ENCODE results near the gene SIX5.
"Not testable (repeated sequence)": the region's sequence is repeated elsewhere in the genome, so short reads cannot be mapped to it uniquely, and the experiment has no call there.

SIX5 gene

DNA sequence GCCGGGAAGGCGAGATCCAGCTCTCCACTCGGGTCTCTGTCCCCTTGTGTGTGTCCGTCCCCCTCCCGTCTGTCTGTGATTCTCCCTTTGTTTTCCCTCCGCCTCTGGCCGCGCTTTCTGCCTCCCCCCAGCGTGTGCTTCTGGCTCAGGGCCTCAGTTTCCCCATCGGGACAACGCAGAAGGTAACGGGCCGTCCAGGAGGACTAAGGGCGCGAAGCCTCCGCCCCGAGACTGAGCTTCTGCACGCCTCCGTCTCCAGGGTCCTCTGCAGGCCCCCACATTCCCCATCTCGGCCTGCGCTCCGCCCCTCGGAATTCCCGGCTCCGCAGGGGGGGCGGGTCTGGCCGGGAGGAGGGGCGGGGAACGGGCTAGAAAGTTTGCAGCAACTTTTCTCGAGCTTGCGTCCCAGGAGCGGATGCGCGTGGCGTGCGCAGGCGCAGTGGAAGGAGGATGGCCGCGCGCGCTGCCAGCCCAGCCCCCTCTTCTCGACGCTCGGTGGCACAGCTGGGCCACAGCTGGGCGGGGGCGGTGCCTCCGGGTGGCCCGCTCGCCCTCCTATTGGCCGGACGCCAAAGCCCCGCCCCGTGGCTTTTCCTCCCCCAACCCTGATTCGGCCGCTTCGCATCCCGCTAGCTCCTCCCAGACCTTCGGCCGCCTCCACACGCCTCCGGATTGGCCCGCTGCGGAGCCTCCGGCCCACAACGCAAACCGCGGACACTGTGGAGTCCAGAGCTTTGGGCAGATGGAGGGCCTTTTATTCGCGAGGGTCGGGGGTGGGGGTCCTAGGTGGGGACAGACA lies at the start of gene SIX5:
SIX5 (minus strand) TSS at position 269 of the 799 bp plus-strand sequence. CDS start 408 bp downstream, outside the sequence.
- DNase-seq (ENCODE audit: low spot score), result peak; percentile 100

DNA sequence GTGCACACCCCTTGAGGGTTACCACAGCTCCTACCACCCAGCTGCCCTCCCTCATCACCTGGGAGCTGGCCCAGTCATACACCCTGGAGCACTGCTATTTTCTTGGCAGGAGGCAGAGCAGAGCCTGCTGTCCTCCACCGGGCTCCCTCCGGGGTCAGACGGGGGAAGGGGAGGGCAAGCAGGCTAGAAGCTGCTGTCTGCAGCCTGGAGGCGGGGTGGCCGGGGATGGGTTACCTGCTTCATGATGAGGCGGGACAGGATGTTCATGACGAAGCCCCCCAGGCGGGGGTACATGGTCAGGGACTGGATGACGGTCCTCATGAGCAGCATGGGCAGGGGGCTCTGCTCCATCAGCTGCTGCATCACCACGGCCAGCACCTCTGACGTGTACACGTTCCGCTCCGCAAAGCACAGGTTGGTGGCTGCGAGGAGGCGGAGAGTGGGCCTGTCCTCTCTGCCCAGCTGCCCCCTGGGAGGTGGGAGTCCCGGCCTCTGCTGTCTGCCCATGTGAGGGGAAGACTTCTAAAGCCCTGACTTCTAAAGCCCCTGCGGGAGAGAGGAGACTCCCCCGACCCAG lies 48.8 kb upstream of the SIX5 start:
- DNase-seq (ENCODE audit: low spot score), result no peak

DNA sequence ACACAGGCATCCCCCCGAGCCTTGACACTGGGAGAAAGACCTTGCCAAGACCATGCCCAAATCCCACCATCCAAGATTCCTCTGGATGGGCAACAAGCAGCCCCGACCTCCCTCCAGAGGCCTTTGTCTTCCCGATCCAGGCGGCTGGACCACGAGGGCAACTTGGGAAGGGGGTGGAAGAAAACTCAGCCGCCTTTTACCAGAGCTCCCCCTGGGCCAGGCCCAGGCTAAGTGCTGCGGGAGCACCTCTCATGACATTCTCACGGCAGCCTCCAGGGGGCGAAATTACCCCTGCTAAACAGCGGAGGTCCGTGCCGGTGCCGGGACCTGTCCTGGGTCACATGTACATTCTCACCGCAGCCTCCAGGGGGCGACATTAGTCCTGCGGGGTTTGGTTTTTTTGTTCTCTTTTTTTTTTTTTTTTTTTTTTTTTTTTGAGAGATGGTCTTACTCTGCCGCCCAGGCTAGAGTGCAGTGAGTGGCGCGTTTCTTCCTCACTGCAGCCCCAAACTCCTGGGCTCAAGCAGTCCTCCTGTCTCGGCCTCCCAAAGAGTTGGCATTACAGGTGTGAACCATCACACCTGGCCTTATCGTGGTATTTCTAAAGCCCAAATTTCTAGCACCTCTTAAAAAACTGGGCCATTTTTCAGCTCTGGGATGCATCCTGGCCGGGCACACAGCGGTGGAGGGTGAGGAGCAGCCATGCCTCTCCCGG lies 48.1 kb upstream of the SIX5 start:
- peak; percentile 93 for DNase-seq (ENCODE audit: low spot score)

DNA sequence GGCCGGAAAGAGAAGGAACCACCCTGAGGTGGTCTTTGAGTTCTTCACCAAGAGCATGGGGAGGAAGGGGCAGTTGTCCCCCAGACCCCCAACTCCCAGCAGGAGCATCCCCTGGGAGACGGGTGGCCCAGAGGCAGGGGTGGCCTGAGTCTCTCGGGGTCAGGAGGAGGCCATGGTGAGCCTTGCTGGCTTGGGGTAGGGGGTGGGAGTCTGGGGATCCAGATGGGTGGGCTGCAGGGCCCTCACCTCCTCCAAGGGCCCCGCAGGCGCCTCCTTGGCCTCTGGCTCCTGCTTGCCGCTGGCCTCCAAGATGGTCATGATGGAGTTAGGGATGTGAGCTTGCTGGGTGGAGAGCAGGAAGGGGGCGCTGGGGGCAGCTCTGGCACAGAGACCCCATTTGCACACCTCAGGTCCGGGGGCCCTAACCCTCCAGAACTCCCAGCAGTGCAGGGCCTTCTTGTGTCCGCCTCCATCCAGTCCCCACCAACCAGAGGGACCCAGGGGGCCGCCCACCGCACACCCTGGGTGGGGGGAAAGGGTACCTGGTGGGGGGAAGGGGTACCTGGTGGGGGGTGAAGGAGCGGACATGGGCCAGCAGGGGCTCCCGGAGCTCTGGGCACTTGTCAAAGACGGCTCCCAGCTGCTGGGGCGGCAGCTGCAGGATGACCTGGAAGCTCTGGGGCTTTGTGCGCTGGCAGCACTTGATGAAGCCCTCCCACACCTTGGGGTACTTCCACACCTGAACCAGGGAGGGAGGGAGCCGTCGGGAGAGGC lies 47.4 kb upstream of the SIX5 start:
- DNase-seq (ENCODE audit: low spot score), result no peak

DNA sequence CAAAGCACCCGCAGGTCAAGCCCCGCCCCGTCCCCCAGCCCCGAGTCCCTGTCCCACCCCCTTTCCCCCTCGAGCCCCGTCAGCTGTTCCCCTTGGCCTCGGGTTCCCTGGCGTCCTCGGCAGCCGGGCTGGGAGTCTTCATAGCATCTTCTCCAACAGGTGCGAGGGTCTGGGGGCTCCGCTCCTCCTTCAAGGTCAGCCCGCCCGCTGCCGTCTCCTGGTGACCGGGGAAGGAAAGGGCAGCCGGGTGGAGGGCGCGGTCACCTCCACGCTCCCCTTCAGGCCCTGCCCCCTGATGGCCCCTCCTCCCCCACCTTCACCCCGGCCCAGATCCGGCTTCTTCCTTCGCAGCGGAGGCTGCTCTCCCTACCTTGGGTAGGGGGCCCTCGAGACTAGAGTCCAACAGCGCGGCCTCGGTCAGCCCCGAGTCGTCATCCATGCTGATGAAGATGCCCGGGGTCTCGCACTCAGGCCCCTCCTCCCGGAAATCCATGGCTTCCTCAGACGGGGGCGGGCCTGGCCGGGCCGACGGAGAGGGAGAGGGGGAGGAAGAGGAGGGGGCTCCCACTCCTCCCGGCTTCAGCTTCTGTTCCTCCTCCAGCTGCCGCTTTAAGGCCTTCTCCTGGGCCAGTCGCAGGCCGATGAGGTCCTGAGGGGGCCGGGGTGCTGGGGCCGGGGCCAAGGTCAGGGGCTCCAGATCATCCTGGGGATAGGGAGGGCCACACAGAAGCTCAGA lies 46.6 kb upstream of the SIX5 start:
- DNase-seq (ENCODE audit: low spot score), result peak; percentile 79

DNA sequence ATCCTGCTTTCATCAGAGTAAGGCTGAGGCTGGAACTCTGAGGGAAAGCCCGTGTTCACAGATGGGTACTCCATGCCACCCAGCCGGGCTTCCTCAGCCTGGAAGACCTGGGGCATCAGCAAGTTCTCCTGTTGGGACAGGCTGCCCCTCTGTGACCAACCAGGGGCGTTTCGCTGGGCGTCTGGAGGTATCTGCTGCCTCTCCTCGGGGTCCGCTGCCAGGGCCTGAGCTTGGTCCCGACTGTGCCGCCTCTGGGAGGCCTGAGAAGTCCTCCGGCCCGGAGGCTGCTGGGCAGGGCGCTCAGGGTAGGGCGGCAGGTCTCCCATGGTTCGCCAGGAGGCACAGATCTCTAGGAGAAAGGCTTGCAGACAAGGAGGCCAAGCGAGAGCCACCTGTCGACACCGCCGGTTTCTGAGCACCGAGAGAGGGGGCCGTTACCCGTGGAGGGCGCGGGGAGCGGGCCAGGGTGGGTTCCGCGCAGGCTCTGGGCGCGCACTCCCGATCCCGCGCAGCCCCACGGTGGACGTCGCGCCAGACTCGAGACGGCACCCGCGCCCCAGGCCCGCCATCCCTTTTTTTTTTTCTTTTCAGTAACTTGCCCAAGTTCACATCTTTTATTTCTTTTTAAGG lies 45.9 kb upstream of the SIX5 start, which contains the start of gene RSPH6A:
RSPH6A (minus strand) TSS at position 458 of the 630 bp plus-strand sequence; CDS start at position 326, 132 bp downstream.
- no peak for DNase-seq (ENCODE audit: low spot score)

DNA sequence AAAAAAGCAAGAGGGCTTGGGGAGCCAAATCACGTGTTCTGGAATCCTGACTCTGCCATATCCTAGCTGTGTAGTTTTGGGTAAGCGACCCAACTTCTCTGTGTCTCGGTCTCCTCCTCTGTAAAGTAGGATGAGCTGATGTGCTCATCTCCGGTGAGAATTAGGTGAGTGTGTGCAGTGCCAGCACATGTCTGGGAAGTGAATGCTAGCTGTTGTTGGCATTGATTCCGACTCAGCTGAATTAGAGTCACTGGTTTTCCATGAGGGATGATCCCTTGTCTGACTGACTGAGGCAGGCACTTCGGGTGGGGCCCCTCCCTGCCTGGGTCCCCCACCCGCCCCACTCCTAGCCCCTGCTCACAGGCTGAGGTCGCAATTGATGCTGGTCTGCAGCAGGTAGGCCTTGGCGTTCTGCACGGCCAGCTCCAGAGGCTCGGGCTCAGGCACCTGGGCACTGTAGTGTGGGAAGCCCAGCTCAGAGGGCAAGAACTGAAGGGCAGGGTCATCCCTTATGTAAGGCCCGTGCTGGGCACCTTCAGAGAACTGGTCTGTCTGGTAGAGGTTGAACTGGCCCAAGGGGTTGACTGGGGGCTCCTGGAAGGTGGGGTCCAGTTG lies 45.2 kb upstream of the SIX5 start:
- DNase-seq (ENCODE audit: low spot score), result no peak

DNA sequence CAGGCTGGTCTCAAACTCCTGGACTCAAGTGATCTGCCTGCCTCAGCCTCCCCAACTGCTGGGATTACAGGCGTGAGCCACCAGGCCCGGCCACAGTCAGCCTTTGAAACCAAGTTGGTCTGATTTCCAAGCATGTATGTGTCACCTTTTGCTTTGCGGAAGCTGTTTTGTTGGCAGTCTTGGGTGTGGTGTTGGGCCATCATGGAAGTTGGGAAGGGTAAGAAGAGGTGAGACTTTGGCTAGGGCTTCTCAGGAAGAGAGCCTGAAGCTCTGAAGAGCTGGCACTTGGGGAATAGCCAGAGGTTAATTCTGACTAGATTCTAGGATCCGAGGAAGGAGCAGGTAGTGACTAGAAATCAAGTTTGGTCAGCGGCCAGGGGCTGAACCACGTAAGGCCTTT lies 43.2 kb upstream of the SIX5 start:
- no peak for DNase-seq (ENCODE audit: low spot score)

DNA sequence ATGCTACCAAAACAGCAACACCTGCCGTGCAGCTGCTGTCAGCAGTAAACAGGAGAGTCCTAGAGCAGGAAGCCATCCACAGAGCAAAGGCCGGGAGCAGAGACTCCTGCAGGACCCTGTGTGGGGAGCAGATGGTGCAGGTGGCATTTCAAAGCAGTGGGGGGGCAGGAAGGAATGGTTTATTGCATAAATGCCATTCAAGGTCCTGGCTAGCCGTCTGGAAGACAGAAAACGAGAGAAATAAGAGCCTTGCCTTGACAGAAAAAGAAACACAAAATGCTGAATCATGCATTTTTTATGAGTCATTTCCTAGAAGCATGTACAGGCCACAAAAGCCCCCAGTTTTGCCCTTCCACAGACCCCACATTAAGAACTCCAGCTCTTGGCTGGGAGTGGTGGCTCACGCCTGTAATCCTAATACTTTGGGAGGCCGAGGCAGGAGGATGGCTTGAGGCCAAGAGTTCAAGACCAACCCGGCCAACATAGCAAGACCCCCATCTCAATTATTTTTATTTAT lies 40.6 kb upstream of the SIX5 start:
- DNase-seq (ENCODE audit: low spot score), result no peak

DNA sequence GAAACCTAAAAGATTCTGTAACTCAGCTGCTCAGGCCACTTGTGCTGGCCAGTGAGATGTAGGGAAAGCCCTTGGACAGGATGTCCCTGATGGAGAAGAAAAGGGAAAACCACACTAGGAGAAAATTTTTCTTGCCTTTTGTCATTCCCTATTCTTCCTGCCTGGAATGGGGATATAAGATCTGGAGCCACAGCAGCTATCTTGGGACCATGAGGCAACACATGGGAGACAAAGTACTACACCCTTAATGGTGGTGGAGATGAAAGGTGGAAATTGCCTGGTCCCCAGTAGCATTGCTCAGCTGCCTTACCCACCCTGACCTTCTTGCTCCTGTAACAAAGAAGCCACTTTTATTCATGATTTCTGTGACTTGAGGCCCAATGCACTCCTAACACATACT lies 36.7 kb upstream of the SIX5 start:
- no peak for DNase-seq (ENCODE audit: low spot score)

DNA sequence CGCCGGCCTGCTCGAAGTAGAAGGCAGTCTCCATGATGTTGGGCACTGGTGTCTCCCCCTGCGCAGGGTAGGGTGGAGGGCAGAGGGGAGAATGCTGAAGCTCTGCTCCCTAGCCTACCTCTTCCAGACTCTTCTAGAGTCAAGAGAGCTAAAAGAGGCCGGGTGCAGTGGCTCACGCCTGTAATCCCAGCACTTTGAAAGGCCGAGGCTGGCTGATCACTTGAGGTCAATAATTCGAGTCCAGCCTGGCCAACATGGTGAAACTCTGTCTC lies 35.8 kb upstream of the SIX5 start:
- no peak for DNase-seq (ENCODE audit: low spot score)

DNA sequence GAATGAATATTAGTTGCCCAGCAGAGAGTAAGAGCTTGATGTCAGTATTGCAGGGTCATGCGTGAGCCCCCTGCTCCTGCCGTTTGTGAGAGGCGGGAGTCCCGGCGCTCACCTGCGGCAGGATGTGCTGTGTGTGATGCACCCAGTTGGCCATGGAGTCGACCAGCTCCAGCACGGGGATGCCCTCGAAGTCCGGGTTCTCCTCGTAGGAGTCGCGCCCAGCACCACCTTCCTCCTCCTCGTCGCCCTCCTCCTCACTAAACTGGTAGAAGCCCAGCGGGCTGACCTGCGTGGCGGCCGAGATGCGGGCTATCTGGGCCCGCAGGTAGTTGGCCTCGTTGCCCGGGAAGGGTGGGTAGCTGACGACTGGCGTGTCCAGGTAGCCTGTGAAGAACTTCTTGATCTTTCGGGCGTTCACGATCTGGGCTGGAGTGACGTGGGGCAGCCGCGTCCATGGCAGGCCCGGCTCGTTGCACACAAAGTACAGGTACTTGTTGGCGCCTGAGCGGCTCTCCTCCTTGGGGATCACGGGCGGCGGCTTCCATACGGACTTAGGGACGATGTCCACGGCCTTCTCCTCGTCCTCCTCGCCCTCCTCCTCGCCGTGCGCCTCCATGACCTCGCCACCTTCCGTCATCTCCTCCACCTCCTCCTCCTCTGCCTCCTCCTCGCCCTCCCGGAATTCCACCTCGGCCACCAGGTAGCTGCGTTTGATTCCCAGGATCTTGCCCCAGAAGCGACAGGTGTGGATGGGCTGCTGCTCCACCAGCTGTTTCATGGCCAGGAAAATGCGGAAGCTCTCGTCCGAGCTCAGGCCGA lies 35.3 kb upstream of the SIX5 start:
- DNase-seq (ENCODE audit: low spot score), result no peak

DNA sequence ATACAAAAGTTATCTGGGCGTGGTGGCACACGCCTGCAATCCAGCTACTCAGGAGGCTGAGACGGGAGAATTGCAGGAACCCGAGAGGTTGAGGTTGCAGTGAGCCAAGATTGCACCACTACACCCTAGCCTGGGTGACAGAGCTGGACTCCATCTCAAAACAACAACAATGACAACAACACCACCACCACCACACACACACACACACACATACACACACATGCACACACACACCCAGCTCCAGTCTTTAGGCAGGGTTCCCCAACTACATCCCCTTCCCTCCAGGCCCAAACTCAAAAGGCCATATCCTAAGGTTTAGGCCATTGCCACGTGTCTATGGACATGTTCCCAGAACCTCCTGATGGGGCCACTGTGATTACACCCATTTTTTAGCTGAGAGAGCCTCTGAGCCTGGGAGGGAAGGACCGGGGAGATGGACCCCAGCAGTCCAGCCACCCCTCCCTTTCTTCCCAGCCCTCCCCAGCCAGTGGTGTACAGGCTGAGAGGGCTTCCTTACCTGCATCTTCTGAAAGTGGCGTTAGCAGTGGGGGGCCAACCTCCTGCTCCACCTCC lies 32.6 kb upstream of the SIX5 start:
- DNase-seq (ENCODE audit: low spot score), result no peak

DNA sequence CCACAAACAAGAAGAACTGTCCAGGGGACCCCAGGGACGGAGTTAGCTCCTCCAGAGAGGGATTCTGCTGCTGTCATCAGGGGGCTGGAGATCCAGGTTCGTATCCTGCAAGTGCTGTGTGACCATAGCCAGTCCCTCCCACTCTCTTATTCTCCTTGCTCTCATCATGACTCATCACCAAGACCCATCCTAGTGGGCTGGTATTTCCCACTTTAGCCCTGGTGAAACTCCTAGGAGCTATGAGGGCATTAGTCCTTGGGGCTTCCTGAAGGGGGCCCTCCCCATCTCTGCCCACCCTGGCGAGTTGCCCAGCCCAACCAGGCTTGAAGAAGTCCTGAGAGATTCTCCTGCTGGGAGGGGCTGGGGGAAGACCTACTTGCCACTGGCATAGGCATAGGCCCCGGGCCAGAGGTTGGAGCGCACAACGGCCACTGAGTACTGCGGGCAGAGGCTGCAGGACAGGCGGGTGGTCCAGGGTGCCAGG lies 31.1 kb upstream of the SIX5 start:
- no peak for DNase-seq (ENCODE audit: low spot score)

DNA sequence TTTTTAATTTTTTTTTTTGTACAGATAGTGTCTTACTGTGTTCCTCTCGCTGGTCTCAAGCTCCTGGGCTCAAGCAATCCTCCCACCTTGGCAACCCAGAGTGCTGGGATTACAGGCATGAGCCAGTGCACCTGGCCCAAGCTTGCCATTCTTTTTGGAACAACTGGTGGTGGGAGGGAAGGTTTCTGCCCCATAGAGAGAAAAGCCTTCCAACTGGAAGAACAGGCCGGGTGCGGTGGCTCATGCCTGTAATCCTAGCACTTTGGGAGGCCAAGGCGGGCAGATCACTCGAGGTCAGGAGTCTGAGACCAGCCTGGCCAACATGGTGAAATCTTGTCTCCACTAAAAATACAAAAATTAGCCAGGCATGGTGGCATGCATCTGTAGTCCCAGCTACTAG lies 30.5 kb upstream of the SIX5 start:
- DNase-seq (ENCODE audit: low spot score), result not testable (repeated sequence)

DNA sequence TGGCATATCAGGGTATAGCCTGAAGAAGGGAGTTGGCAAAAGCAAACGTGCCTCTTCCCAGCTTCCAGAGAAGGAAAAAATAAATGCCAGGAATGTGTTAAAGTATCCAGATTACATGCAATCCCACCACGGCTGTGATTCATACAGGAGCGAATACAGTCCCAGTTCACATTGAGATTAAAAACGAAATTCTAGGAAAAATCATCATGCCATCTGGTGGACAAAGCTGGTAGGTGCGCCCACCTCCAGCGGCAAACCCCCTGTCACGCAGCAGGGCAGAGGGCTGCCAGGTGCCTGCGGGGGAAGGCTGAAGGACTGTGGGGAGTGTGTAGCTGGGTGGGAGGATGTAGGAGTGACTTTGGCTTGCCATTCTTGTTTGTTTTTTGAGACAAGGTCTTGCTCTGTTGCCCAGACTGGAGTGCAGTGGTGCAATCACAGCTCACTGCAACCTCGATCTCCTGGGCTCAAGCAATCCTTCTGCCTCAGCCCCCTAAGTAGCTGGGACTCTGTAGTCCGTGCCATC lies 30.0 kb upstream of the SIX5 start:
- peak; percentile 80 for DNase-seq (ENCODE audit: low spot score)

DNA sequence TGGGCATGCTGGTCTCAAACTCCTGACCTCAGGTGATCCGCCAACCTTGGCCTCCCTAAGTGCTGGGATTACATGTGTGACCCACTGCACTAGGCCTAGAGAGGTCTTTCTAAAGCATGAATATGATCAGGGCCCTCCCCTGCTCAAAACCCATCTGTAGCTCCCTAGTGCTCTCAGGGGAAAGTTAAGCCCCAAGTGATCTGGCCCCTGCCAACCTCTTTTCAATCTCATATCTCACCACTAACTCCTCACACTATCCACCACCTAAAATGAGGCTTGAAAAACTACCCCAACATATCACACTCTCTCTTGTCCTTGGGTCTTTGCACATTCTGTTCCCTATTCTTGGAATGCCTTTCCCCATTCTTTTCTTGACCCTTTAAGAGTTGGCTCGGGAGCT lies 25.6 kb upstream of the SIX5 start:
- DNase-seq (ENCODE audit: low spot score), result no peak

DNA sequence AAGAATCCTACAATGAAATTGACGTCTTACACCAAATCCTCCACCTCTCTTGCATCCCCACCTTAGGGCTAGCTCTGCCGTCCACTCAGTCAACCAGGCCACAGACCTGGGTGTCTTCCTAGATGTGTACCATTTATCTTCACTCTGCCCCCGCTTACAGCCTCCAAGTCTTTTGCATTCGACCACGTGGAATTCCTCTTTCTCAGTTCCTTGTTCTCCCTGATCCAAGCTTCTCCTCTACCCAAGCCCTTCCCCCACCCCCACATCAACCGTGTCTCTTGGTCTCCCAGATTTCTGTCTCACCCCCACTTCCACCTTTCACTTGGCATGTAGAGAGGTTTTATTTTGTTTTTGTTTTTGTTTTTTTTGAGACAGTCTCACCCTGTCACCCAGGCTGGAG lies 24.8 kb upstream of the SIX5 start:
- no peak for DNase-seq (ENCODE audit: low spot score)

DNA sequence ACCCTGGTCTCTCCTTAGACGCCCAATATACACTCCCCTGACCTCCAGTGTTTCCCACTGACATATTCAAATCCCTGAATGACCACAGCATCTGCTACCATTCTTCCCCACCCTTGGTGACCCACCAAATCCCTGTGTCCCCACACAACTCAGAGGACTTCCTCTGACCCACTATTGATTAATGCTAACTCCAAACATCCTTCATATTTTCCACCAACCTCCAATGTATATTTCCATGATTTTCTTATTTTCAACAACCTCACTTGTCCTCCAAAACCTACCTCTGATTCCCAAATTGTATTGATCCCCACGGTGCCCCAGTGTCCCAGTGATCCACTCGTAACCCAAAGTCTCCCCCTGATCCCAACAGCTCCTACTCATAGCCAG lies 24.1 kb upstream of the SIX5 start:
- DNase-seq (ENCODE audit: low spot score), result no peak
